HG02642 (cell line): ENCODE measurements around the gene TFF1.

Experiments
- ATAC-seq: cut with Tn5 transposase; IDR thresholded peaks from one replicate; pipeline ENCODE4 v1.9.1; 2021; ENCODE audit warnings: mild to moderate bottlenecking; ENCODE audit not compliant: unreplicated experiment, poor library complexity

The TFF1 gene

GRCh38 chr21:42348762-42349161 is 17.6 kb downstream of the TFF1 start:
- ATAC-seq: no peak

GRCh38 chr21:42347601-42348327 is 18.6 kb downstream of the TFF1 start:
- no peak for ATAC-seq

- no peak for ATAC-seq
Measured at GRCh38 chr21:42346866-42347600, 19.3 kb downstream of the TFF1 start.

- no peak for ATAC-seq
Measured at GRCh38 chr21:42346441-42346840, 19.9 kb downstream of the TFF1 start.

- no peak for ATAC-seq
Measured at GRCh38 chr21:42344631-42345030, 21.7 kb downstream of the TFF1 start.

GRCh38 chr21:42343963-42344510 is 22.3 kb downstream of the TFF1 start:
- no peak for ATAC-seq

GRCh38 chr21:42343556-42343955 is 22.8 kb downstream of the TFF1 start:
- no peak for ATAC-seq

- ATAC-seq: no peak
Measured at GRCh38 chr21:42343101-42343500, 23.2 kb downstream of the TFF1 start.

GRCh38 chr21:42341776-42342542 is 24.4 kb downstream of the TFF1 start:
- no peak for ATAC-seq

GRCh38 chr21:42340187-42341050 is 25.9 kb downstream of the TFF1 start:
- no peak for ATAC-seq

- ATAC-seq: no peak
Measured at GRCh38 chr21:42338729-42339715, 27.3 kb downstream of the TFF1 start.

GRCh38 chr21:42337830-42338728 is 28.3 kb downstream of the TFF1 start:
- ATAC-seq: no peak

- ATAC-seq: no peak
Measured at GRCh38 chr21:42337276-42337675, 29.1 kb downstream of the TFF1 start.

GRCh38 chr21:42336054-42336453 is 30.3 kb downstream of the TFF1 start:
- ATAC-seq: no peak

GRCh38 chr21:42332557-42333317 is 33.6 kb downstream of the TFF1 start:
- ATAC-seq: no peak

GRCh38 chr21:42331660-42332059 is 34.7 kb downstream of the TFF1 start:
- ATAC-seq: no peak
